B cell (primary cell): ENCODE data around the gene FLRT1.

Source experiments
- EZH2 ChIP-seq: IDR thresholded peaks from 2 replicates; pipeline ENCODE4 v1.6.1; 2012; ENCODE audit warnings: borderline replicate concordance, low read depth, mild to moderate bottlenecking, moderate library complexity, low read length; ENCODE audit not compliant: insufficient read depth, poor library complexity, severe bottlenecking
- TF ChIP-seq, protein P1 (sequence below): fragments of 200-600 bp; IDR thresholded peaks from one replicate; pipeline ENCODE4 v1.8.0; 2022; ENCODE audit warnings: antibody characterized with exemption, mild to moderate bottlenecking

DNA sequence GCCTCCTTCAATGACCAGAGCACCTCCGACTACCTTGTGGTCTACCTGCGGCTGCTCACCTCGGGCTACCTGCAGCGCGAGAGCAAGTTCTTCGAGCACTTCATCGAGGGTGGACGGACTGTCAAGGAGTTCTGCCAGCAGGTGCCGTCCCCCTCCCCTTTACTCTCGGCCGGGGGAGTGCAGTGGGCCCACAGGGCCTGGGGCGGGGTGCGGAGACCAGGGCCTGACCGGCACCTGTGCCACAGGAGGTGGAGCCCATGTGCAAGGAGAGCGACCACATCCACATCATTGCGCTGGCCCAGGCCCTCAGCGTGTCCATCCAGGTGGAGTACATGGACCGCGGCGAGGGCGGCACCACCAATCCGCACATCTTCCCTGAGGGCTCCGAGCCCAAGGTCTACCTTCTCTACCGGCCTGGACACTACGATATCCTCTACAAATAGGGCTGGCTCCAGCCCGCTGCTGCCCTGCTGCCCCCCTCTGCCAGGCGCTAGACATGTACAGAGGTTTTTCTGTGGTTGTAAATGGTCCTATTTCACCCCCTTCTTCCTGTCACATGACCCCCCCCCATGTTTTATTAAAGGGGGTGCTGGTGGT lies 38.5 kb upstream of the FLRT1 start:
- TF ChIP-seq EZH2: no peak
- TF ChIP-seq, protein P1, sequence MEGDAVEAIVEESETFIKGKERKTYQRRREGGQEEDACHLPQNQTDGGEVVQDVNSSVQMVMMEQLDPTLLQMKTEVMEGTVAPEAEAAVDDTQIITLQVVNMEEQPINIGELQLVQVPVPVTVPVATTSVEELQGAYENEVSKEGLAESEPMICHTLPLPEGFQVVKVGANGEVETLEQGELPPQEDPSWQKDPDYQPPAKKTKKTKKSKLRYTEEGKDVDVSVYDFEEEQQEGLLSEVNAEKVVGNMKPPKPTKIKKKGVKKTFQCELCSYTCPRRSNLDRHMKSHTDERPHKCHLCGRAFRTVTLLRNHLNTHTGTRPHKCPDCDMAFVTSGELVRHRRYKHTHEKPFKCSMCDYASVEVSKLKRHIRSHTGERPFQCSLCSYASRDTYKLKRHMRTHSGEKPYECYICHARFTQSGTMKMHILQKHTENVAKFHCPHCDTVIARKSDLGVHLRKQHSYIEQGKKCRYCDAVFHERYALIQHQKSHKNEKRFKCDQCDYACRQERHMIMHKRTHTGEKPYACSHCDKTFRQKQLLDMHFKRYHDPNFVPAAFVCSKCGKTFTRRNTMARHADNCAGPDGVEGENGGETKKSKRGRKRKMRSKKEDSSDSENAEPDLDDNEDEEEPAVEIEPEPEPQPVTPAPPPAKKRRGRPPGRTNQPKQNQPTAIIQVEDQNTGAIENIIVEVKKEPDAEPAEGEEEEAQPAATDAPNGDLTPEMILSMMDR: no peak
